WTC11 (cell line): ENCODE data around the gene TMEM164. TPM values are rescaled to one million over a fixed set of nuclear protein-coding genes. Genes with fewer than 3 reads are reported as not detected.

Experiments used
- ATAC-seq: fragments of 200-7000 bp; cut with Tn5 transposase; 2 replicates; pipeline ENCODE4 v1.10.0; 2021; ENCODE audit warnings: mild to moderate bottlenecking, moderate library complexity
- CTCF ChIA-PET: fragments of 300-600 bp; sonication (Branson Sonifier 250); formaldehyde crosslinking; loops from one replicate; lab custom pipeline; 2021; ENCODE audit warnings: antibody characterized with exemption; lab: Charles Lee
- POLR2A ChIA-PET: fragments of 350-600 bp; sonication (Branson Sonifier 250); formaldehyde crosslinking; loops from one replicate; lab custom pipeline; 2021; ENCODE audit warnings: antibody characterized with exemption; lab: Charles Lee
- DNase-seq: peaks from one replicate; pipeline ENCODE4 v3.0.0; 2021; ENCODE audit warnings: low spot score
- H3K27ac Mint-ChIP-seq: 2 replicates; pipeline ENCODE4 v1.8.0; 2021; ENCODE audit warnings: mixed read lengths
- H3K27me3 Mint-ChIP-seq: 2 replicates; pipeline ENCODE4 v1.8.0; 2021; ENCODE audit warnings: low read depth, mild to moderate bottlenecking, moderate library complexity, mixed read lengths
- H3K36me3 Mint-ChIP-seq: 2 replicates; pipeline ENCODE4 v1.8.0; 2021; ENCODE audit warnings: mixed read lengths
- H3K4me1 Mint-ChIP-seq: 2 replicates; pipeline ENCODE4 v1.8.0; 2022; ENCODE audit warnings: mixed read lengths
- H3K4me3 Mint-ChIP-seq: 2 replicates; pipeline ENCODE4 v1.8.0; 2021; ENCODE audit warnings: mild to moderate bottlenecking, moderate library complexity, mixed read lengths
- H3K9me3 Mint-ChIP-seq: 2 replicates; pipeline ENCODE4 v1.8.0; 2021; ENCODE audit warnings: mixed read lengths
- CREM ChIP-seq: sonication (generic); formaldehyde crosslinking; IDR thresholded peaks from 2 replicates; pipeline ENCODE4 v1.8.1; 2022; ENCODE audit warnings: mild to moderate bottlenecking, missing genetic modification reagents, moderate library complexity
- FOXJ3 ChIP-seq: sonication (generic); formaldehyde crosslinking; IDR thresholded peaks from 2 replicates; pipeline ENCODE4 v1.9.0; 2021; ENCODE audit warnings: missing genetic modification reagents, mild to moderate bottlenecking, borderline replicate concordance
- MXD4 ChIP-seq: fragments of 250-450 bp; sonication (Bioruptor Pico); IDR thresholded peaks from 2 replicates; pipeline ENCODE4 v1.8.0; 2021; ENCODE audit warnings: mild to moderate bottlenecking, moderate library complexity, borderline replicate concordance
- NFATC4 ChIP-seq: fragments of 250-450 bp; sonication (Bioruptor Pico); IDR thresholded peaks from 2 replicates; pipeline ENCODE4 v1.9.0; 2021; ENCODE audit warnings: mild to moderate bottlenecking
- NR1H2 ChIP-seq: sonication (generic); formaldehyde crosslinking; IDR thresholded peaks from 2 replicates; pipeline ENCODE4 v1.9.0; 2021; ENCODE audit warnings: mild to moderate bottlenecking, moderate library complexity, missing genetic modification reagents
- OVOL2 ChIP-seq: fragments of 250-450 bp; sonication (Bioruptor Pico); IDR thresholded peaks from 2 replicates; pipeline ENCODE4 v1.9.0; 2021; ENCODE audit warnings: mild to moderate bottlenecking, borderline replicate concordance
- PRRX2 ChIP-seq: fragments of 250-450 bp; sonication (Bioruptor Pico); IDR thresholded peaks from 2 replicates; pipeline ENCODE4 v1.8.0; 2021; ENCODE audit warnings: mild to moderate bottlenecking
- SMAD3 ChIP-seq: sonication (generic); formaldehyde crosslinking; IDR thresholded peaks from 2 replicates; pipeline ENCODE4 v1.8.0; 2022; ENCODE audit warnings: missing genetic modification reagents, mild to moderate bottlenecking, borderline replicate concordance
- SMAD4 ChIP-seq: sonication (generic); formaldehyde crosslinking; IDR thresholded peaks from 2 replicates; pipeline ENCODE4 v1.8.0; 2022; ENCODE audit warnings: mild to moderate bottlenecking, missing genetic modification reagents
- SP1 ChIP-seq: sonication (generic); formaldehyde crosslinking; conservative IDR thresholded peaks from 2 replicates; pipeline ENCODE4 v1.8.1; 2022; ENCODE audit warnings: missing genetic modification reagents
- total RNA-seq: library from RNA; stranded (reverse); gene quantifications from 3 replicates; pipeline ENCODE4 v1.2.3, GENCODE V29; 2021
- TF ChIP-seq, protein P1 (sequence below): fragments of 200-600 bp; IDR thresholded peaks from 2 replicates; pipeline ENCODE4 v1.8.0; 2022; ENCODE audit warnings: antibody characterized with exemption
- TF ChIP-seq, protein P2 (sequence below): sonication (generic); formaldehyde crosslinking; IDR thresholded peaks from 2 replicates; pipeline ENCODE4 v1.8.1; 2022; ENCODE audit warnings: mild to moderate bottlenecking, moderate library complexity, missing genetic modification reagents
- TF ChIP-seq, protein P3 (sequence below): sonication (generic); formaldehyde crosslinking; IDR thresholded peaks from 2 replicates; pipeline ENCODE4 v1.8.1; 2023; ENCODE audit warnings: mild to moderate bottlenecking, missing genetic modification reagents, moderate library complexity
- TF ChIP-seq, protein P4 (sequence below): sonication (generic); formaldehyde crosslinking; IDR thresholded peaks from 2 replicates; pipeline ENCODE4 v1.8.1; 2023; ENCODE audit warnings: mild to moderate bottlenecking, missing genetic modification reagents, borderline replicate concordance
- TF ChIP-seq, protein P5 (sequence below): sonication (generic); formaldehyde crosslinking; IDR thresholded peaks from 2 replicates; pipeline ENCODE4 v1.8.1; 2023; ENCODE audit warnings: mild to moderate bottlenecking, missing genetic modification reagents
- TF ChIP-seq, protein P6 (sequence below): sonication (generic); formaldehyde crosslinking; IDR thresholded peaks from 2 replicates; pipeline ENCODE4 v1.8.0; 2022; ENCODE audit warnings: mild to moderate bottlenecking, missing genetic modification reagents
- TF ChIP-seq, protein P7 (sequence below): fragments of 250-450 bp; sonication (Bioruptor Pico); IDR thresholded peaks from 2 replicates; pipeline ENCODE4 v2.1.2; 2022; ENCODE audit warnings: mild to moderate bottlenecking, moderate library complexity
- TF ChIP-seq, protein P8 (sequence below): sonication (generic); formaldehyde crosslinking; IDR thresholded peaks from 2 replicates; pipeline ENCODE4 v1.8.0; 2022; ENCODE audit warnings: mild to moderate bottlenecking, missing genetic modification reagents
- TF ChIP-seq, protein P9 (sequence below): fragments of 250-450 bp; sonication (Bioruptor Pico); conservative IDR thresholded peaks from 2 replicates; pipeline ENCODE4 v1.9.0; 2021; ENCODE audit warnings: mild to moderate bottlenecking

The TMEM164 gene
- total RNA-seq, 1 experiment from 2014 or later = 16.0 TPM

DNA sequence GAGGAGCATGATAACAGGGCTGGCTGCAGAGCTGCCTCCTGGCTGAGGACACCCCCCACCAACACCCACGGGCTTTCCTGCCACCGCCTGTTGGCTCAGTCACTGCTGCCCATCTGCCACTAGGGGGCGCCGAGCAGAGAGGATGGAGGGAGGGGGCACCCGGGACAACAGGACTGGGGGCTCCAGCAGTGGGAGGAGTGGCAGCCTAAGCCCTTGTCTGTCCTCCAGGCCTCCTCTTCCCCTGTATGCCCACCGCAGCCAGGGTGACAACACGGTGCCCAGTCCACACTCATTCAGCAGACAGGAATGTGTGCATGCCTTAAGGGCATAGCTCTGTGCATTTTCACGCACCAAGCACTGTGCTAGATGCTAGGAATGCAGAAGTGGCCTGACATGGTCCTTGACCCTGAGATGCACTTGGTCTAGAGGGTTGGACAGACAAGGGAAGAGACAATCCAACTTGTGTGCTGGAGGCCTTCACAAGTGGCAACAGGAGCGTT is 165.1 kb downstream of the TMEM164 start:
- no peak overlapping the region for H3K4me3 Mint-ChIP-seq
- no peak overlapping the region for H3K27ac Mint-ChIP-seq
- DNase-seq (peak; percentile 66), ATAC-seq (peak; percentile 91)
- TF ChIP-seq NR1H2 (CRISPR knock-in tag) = no peak
- TF ChIP-seq, protein P1, sequence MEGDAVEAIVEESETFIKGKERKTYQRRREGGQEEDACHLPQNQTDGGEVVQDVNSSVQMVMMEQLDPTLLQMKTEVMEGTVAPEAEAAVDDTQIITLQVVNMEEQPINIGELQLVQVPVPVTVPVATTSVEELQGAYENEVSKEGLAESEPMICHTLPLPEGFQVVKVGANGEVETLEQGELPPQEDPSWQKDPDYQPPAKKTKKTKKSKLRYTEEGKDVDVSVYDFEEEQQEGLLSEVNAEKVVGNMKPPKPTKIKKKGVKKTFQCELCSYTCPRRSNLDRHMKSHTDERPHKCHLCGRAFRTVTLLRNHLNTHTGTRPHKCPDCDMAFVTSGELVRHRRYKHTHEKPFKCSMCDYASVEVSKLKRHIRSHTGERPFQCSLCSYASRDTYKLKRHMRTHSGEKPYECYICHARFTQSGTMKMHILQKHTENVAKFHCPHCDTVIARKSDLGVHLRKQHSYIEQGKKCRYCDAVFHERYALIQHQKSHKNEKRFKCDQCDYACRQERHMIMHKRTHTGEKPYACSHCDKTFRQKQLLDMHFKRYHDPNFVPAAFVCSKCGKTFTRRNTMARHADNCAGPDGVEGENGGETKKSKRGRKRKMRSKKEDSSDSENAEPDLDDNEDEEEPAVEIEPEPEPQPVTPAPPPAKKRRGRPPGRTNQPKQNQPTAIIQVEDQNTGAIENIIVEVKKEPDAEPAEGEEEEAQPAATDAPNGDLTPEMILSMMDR = peak; percentile 63
- no peaks in the 10 kb centered on the region for H3K36me3 Mint-ChIP-seq
- H3K27me3 Mint-ChIP-seq = no peaks in the 10 kb centered on the region
- H3K4me1 Mint-ChIP-seq = no peaks in the 10 kb centered on the region
- ChIA-PET POLR2A (interaction anchor here (0.7 kb wide), 1 partner anchor 755 kb away, joined by 3 read pairs; no protein-coding TSS in a partner anchor), CTCF (interaction anchor here (0.6 to 1.7 kb wide), 22 partner anchors 9 to 679 kb away, joined by 3 to 26 read pairs (median 3); no protein-coding TSS in a partner anchor)
- no peaks in the 10 kb centered on the region for H3K9me3 Mint-ChIP-seq

DNA sequence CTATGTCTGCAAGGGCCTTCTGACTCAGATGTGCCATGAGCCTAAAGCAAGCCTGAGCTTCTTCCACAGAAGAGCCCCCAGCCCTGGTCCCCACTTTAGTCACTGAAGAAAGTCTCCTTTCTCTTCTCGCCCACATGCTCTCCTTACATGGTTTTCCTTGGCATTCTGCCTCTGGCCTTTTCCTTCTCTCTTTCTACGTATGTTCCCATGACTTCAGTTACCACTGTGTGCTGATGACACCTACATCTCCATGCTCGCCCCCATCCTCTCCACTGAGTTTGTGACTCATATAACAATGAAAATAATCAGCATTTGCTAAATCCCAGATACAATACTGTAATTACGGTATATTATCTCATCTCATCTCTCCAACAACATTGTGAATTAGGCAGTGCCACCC is 165.7 kb downstream of the TMEM164 start:
- POLR2A ChIA-PET = interaction anchor here (0.7 kb wide), 1 partner anchor 754 kb away, joined by 3 read pairs; no protein-coding TSS in a partner anchor
- CTCF ChIA-PET = interaction anchor here (0.7 to 1.7 kb wide), 16 partner anchors 10 to 679 kb away, joined by 3 to 26 read pairs (median 5); no protein-coding TSS in a partner anchor
- TF ChIP-seq, protein P2, sequence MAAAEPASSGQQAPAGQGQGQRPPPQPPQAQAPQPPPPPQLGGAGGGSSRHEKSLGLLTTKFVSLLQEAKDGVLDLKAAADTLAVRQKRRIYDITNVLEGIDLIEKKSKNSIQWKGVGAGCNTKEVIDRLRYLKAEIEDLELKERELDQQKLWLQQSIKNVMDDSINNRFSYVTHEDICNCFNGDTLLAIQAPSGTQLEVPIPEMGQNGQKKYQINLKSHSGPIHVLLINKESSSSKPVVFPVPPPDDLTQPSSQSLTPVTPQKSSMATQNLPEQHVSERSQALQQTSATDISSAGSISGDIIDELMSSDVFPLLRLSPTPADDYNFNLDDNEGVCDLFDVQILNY (CRISPR knock-in tag) = no peak
- TF ChIP-seq SP1 (CRISPR knock-in tag) (no peak), FOXJ3 (CRISPR knock-in tag) (no peak), OVOL2 (CRISPR knock-in tag) (no peak), SMAD3 (CRISPR knock-in tag) (no peak), CREM (CRISPR knock-in tag) (no peak), SMAD4 (CRISPR knock-in tag) (no peak), PRRX2 (CRISPR knock-in tag) (no peak), MXD4 (CRISPR knock-in tag) (no peak), NFATC4 (CRISPR knock-in tag) (no peak)
- TF ChIP-seq, protein P3, sequence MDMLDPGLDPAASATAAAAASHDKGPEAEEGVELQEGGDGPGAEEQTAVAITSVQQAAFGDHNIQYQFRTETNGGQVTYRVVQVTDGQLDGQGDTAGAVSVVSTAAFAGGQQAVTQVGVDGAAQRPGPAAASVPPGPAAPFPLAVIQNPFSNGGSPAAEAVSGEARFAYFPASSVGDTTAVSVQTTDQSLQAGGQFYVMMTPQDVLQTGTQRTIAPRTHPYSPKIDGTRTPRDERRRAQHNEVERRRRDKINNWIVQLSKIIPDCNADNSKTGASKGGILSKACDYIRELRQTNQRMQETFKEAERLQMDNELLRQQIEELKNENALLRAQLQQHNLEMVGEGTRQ (CRISPR knock-in tag) = no peak
- TF ChIP-seq, protein P4, sequence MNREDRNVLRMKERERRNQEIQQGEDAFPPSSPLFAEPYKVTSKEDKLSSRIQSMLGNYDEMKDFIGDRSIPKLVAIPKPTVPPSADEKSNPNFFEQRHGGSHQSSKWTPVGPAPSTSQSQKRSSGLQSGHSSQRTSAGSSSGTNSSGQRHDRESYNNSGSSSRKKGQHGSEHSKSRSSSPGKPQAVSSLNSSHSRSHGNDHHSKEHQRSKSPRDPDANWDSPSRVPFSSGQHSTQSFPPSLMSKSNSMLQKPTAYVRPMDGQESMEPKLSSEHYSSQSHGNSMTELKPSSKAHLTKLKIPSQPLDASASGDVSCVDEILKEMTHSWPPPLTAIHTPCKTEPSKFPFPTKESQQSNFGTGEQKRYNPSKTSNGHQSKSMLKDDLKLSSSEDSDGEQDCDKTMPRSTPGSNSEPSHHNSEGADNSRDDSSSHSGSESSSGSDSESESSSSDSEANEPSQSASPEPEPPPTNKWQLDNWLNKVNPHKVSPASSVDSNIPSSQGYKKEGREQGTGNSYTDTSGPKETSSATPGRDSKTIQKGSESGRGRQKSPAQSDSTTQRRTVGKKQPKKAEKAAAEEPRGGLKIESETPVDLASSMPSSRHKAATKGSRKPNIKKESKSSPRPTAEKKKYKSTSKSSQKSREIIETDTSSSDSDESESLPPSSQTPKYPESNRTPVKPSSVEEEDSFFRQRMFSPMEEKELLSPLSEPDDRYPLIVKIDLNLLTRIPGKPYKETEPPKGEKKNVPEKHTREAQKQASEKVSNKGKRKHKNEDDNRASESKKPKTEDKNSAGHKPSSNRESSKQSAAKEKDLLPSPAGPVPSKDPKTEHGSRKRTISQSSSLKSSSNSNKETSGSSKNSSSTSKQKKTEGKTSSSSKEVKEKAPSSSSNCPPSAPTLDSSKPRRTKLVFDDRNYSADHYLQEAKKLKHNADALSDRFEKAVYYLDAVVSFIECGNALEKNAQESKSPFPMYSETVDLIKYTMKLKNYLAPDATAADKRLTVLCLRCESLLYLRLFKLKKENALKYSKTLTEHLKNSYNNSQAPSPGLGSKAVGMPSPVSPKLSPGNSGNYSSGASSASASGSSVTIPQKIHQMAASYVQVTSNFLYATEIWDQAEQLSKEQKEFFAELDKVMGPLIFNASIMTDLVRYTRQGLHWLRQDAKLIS (CRISPR knock-in tag) = no peak
- TF ChIP-seq, protein P5, sequence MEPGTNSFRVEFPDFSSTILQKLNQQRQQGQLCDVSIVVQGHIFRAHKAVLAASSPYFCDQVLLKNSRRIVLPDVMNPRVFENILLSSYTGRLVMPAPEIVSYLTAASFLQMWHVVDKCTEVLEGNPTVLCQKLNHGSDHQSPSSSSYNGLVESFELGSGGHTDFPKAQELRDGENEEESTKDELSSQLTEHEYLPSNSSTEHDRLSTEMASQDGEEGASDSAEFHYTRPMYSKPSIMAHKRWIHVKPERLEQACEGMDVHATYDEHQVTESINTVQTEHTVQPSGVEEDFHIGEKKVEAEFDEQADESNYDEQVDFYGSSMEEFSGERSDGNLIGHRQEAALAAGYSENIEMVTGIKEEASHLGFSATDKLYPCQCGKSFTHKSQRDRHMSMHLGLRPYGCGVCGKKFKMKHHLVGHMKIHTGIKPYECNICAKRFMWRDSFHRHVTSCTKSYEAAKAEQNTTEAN = no peak
- TF ChIP-seq, protein P6, sequence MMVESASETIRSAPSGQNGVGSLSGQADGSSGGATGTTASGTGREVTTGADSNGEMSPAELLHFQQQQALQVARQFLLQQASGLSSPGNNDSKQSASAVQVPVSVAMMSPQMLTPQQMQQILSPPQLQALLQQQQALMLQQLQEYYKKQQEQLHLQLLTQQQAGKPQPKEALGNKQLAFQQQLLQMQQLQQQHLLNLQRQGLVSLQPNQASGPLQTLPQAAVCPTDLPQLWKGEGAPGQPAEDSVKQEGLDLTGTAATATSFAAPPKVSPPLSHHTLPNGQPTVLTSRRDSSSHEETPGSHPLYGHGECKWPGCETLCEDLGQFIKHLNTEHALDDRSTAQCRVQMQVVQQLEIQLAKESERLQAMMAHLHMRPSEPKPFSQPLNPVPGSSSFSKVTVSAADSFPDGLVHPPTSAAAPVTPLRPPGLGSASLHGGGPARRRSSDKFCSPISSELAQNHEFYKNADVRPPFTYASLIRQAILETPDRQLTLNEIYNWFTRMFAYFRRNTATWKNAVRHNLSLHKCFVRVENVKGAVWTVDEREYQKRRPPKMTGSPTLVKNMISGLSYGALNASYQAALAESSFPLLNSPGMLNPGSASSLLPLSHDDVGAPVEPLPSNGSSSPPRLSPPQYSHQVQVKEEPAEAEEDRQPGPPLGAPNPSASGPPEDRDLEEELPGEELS (CRISPR knock-in tag) = no peak
- TF ChIP-seq, protein P7, sequence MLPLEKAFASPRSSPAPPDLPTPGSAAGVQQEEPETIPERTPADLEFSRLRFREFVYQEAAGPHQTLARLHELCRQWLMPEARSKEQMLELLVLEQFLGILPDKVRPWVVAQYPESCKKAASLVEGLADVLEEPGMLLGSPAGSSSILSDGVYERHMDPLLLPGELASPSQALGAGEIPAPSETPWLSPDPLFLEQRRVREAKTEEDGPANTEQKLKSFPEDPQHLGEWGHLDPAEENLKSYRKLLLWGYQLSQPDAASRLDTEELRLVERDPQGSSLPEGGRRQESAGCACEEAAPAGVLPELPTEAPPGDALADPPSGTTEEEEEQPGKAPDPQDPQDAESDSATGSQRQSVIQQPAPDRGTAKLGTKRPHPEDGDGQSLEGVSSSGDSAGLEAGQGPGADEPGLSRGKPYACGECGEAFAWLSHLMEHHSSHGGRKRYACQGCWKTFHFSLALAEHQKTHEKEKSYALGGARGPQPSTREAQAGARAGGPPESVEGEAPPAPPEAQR (CRISPR knock-in tag) = no peak
- TF ChIP-seq, protein P8, sequence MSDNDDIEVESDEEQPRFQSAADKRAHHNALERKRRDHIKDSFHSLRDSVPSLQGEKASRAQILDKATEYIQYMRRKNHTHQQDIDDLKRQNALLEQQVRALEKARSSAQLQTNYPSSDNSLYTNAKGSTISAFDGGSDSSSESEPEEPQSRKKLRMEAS (CRISPR knock-in tag) = no peak
- TF ChIP-seq, protein P9, sequence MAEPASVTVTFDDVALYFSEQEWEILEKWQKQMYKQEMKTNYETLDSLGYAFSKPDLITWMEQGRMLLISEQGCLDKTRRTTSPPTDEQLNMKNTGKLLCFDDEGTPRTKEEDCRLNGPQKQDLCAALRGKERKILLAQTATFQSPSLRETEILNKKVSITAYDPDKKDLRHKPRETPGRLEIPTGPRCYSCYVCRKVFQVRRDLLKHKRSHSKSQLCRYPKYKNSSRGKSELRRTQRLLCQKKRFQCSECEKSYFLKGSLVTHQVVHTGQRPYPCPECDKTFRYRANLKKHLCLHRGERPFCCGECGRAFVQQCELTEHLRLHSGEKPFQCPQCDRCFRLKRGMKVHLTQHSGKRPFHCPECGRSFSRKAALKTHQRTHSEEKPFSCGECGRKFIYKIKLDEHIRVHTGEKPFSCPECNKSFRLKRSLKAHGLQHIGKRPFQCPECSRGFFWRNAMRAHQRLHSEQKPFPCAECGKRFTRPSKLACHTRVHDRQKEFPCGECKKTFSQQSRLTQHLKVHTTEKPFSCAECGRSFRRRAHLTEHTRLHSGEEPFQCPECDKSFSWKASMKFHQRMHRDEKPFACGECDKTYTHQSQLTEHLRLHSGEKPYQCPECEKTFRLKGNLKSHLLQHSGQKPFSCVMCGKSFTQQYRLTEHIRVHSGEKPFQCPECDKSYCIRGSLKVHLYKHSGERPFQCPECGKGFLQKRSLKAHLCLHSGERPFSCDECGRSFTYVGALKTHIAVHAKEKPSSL (CRISPR knock-in tag) = no peak

More for the DNA sequence above, 165.7 kb downstream of the TMEM164 start:
- no peak for DNase-seq
- no peak for ATAC-seq
- H3K9me3 Mint-ChIP-seq = no peaks in the 10 kb centered on the region
- no peaks in the 10 kb centered on the region for H3K4me1 Mint-ChIP-seq
- no peaks in the 10 kb centered on the region for H3K36me3 Mint-ChIP-seq
- H3K4me3 Mint-ChIP-seq = no peak overlapping the region
- H3K27me3 Mint-ChIP-seq = no peaks in the 10 kb centered on the region
- no peak overlapping the region for H3K27ac Mint-ChIP-seq
